A549 (cell line): ENCODE measurements around the gene RGL1. TPM values are rescaled to one million over a fixed set of nuclear protein-coding genes. Genes with fewer than 3 reads are reported as not detected.
A peak's percentile ranks its signal among the peaks of the same experiment; 100 is the strongest.

Experiments
- ATAC-seq, 2 experiments: fragments of 200-7000 bp in 1 of 2; fragments of >200 bp in 1 of 2; cut with Nextera tagmentation in 1 of 2; cut with Tn5 transposase in 1 of 2; 3 replicates each; pipeline versions ENCODE4 v1.8.0 to v1.9.1; 2018 to 2020; ENCODE audit warnings: mild to moderate bottlenecking in 1 of 2, moderate library complexity in 1 of 2
- CTCF ChIA-PET: fragments of 300-600 bp; sonication (Branson Sonifier 250); formaldehyde crosslinking; extraction: SDS; loops from one replicate; lab custom pipeline; 2021; ENCODE audit warnings: antibody characterized with exemption, inconsistent platforms; lab: Yijun Ruan, JAX
- POLR2A ChIA-PET: fragments of 350-600 bp; formaldehyde crosslinking; extraction: SDS; loops from one replicate; lab custom pipeline; 2021; ENCODE audit warnings: antibody characterized with exemption, inconsistent platforms; lab: Yijun Ruan, JAX
- DNase-seq, 2 experiments: peaks; one replicate each; pipeline versions ENCODE4 v3.0.0 to v3.0.0-alpha.2; 2011 to 2016; ENCODE audit warnings: low read depth in 1 of 2, low spot score in 1 of 2
- FAIRE-seq: peaks from 2 replicates; lab custom pipeline; 2011; peaks lifted over from hg19 to GRCh38; lab: Jason Lieb, UNC
- H3K27ac ChIP-seq, 2 experiments: fragments of >200 bp; sonication (Bioruptor Twin); formaldehyde crosslinking; 3 replicates each; pipeline ENCODE4 v1.5.1; 2016 to 2017
- H3K4me1 ChIP-seq: fragments of >200 bp; sonication (Bioruptor Twin); formaldehyde crosslinking; 3 replicates; pipeline ENCODE4 v1.6.1; 2016
- H3K4me2 ChIP-seq: fragments of >200 bp; sonication (Bioruptor Twin); formaldehyde crosslinking; 3 replicates; pipeline ENCODE4 v1.6.1; 2016
- H3K4me3 ChIP-seq: fragments of >200 bp; sonication (Bioruptor Twin); formaldehyde crosslinking; 3 replicates; pipeline ENCODE4 v1.5.1; 2016
- H3K9me3 ChIP-seq: fragments of >200 bp; sonication (Bioruptor Twin); formaldehyde crosslinking; 3 replicates; pipeline ENCODE4 v1.6.1; 2016
- CTCF ChIP-seq: fragments of >200 bp; sonication (Bioruptor Twin); formaldehyde crosslinking; IDR thresholded peaks from 3 replicates; pipeline ENCODE4 v1.5.1; 2016
- E2F6 ChIP-seq: IDR thresholded peaks from 2 replicates; pipeline ENCODE4 v1.6.1; 2012; ENCODE audit warnings: low read depth, borderline replicate concordance
- FOSB ChIP-seq: fragments of 250-450 bp; sonication (Bioruptor Pico); IDR thresholded peaks from 2 replicates; pipeline ENCODE4 v1.5.0; 2020; ENCODE audit warnings: mild to moderate bottlenecking, moderate library complexity
- FOXS1 ChIP-seq: fragments of 250-450 bp; sonication (Bioruptor Pico); IDR thresholded peaks from 2 replicates; pipeline ENCODE4 v1.5.0; 2020; ENCODE audit warnings: mild to moderate bottlenecking, moderate library complexity
- HOXA7 ChIP-seq: fragments of 250-450 bp; sonication (Bioruptor Pico); IDR thresholded peaks from 2 replicates; pipeline ENCODE4 v1.5.0; 2020; ENCODE audit warnings: mild to moderate bottlenecking, moderate library complexity
- HOXB13 ChIP-seq: fragments of 250-450 bp; sonication (Bioruptor Pico); IDR thresholded peaks from 2 replicates; pipeline ENCODE4 v1.5.0; 2020; ENCODE audit warnings: low read depth, mild to moderate bottlenecking, moderate library complexity
- JUN ChIP-seq, 2 experiments: fragments of >200 bp; sonication (Bioruptor Twin); formaldehyde crosslinking; IDR thresholded peaks; 2 replicates in 1 of 2; 3 replicates in 1 of 2; pipeline ENCODE4 v1.6.1; 2016 to 2017
- JUNB ChIP-seq: fragments of >200 bp; sonication (Bioruptor Twin); formaldehyde crosslinking; IDR thresholded peaks from 2 replicates; pipeline ENCODE4 v1.6.1; 2016
- MAX ChIP-seq: IDR thresholded peaks from 2 replicates; pipeline ENCODE4 v1.6.1; 2012
- MYC ChIP-seq: IDR thresholded peaks from 2 replicates; pipeline ENCODE4 v1.6.1; 2012; ENCODE audit warnings: mild to moderate bottlenecking, inconsistent platforms, low read length, improper control_type of control experiment, borderline replicate concordance
- NR3C1 ChIP-seq: fragments of >200 bp; sonication (Bioruptor Twin); formaldehyde crosslinking; IDR thresholded peaks from 3 replicates; pipeline ENCODE4 v1.6.1; 2017
- PHF8 ChIP-seq: fragments of 200-600 bp; sonication (generic); IDR thresholded peaks from 2 replicates; pipeline ENCODE4 v1.6.1; 2016; ENCODE audit warnings: low read depth, mild to moderate bottlenecking, antibody characterized with exemption, moderate library complexity, borderline replicate concordance
- POLR2AphosphoS2 ChIP-seq: conservative IDR thresholded peaks from 2 replicates; pipeline ENCODE4 v1.6.1; 2012; ENCODE audit warnings: low read length, improper control_type of control experiment, inconsistent platforms
- RFX5 ChIP-seq: fragments of 450-650 bp; IDR thresholded peaks from 2 replicates; pipeline ENCODE4 v1.7.1; 2014; ENCODE audit warnings: antibody characterized with exemption, mild to moderate bottlenecking, moderate library complexity
- RNF2 ChIP-seq: fragments of 200-600 bp; sonication (generic); IDR thresholded peaks from 2 replicates; pipeline ENCODE4 v1.6.1; 2016; ENCODE audit warnings: low read depth, mild to moderate bottlenecking, antibody characterized with exemption, moderate library complexity, borderline replicate concordance
- SMC3 ChIP-seq: fragments of >200 bp; sonication (Bioruptor Twin); formaldehyde crosslinking; IDR thresholded peaks from 3 replicates; pipeline ENCODE4 v1.6.1; 2018; ENCODE audit warnings: inconsistent platforms
- ZC3H11A ChIP-seq: fragments of 450-650 bp; IDR thresholded peaks from 2 replicates; pipeline ENCODE4 v1.6.1; 2014; ENCODE audit warnings: antibody characterized with exemption, mild to moderate bottlenecking
- WGBS: methylation state at CpG from one replicate; pipeline ENCODE4 v1.1.6; 2017; ENCODE audit errors: missing lambda C conversion rate; 5-methylcytosine and 5-hydroxymethylcytosine counted together
- polyA plus RNA-seq, 4 experiments: library from polyadenylated mRNA; depleted of rRNA in 3 of 4; stranded (reverse); fragments of >200 nt; fragmentation: RNase III in 1 of 4; extraction: RNeasy Plus Mini Kit Qiagen cat#74134 plus additional on column Dnase treatment in 1 of 4; gene quantifications; 2 replicates in 3 of 4; 3 replicates in 1 of 4; pipeline ENCODE4 v1.2.3, GENCODE V29; 2011 to 2017
- TF ChIP-seq, protein P1 (sequence below): fragments of 200-600 bp; sonication (generic); IDR thresholded peaks from 2 replicates; pipeline ENCODE4 v1.6.1; 2016; ENCODE audit warnings: antibody characterized with exemption, mild to moderate bottlenecking, moderate library complexity
- TF ChIP-seq, protein P2 (sequence below): fragments of >200 bp; sonication (Bioruptor Twin); formaldehyde crosslinking; IDR thresholded peaks from 2 replicates; pipeline ENCODE4 v1.6.1; 2016

The RGL1 gene
- polyA plus RNA-seq, 2 of the 4 experiments (the other 2 are of a cell fraction) = 1.0 to 3.8 TPM

- H3K4me2 ChIP-seq = peak overlapping the region; percentile 9; the same call in 2 of the 3 replicates
- TF ChIP-seq JUN (IDR thresholded peaks at IDR 0.05) = no peak
- no peak for TF ChIP-seq RFX5
- no peak for TF ChIP-seq POLR2AphosphoS2
- no peak for TF ChIP-seq FOSB (CRISPR knock-in tag)
- no peak for TF ChIP-seq MAX
- no peak for TF ChIP-seq NR3C1
- TF ChIP-seq HOXA7 (CRISPR knock-in tag) = no peak
- TF ChIP-seq, all 56 proteins: peak for 0
- no peak for FAIRE-seq
- Histone ChIP-seq H3K4me1 (peaks cover 16% of the 10 kb centered on the region; the same call in 2 of the 3 replicates), H3K4me3 (no peak overlapping the region), H3K9me3 (no peaks in the 10 kb centered on the region), H3K27ac (no peak overlapping the region)
- DNase-seq = no peak
- no peak for ATAC-seq
- WGBS = 87% methylated on average over 3 of the region's 3 CpGs
- ChIA-PET POLR2A (no interaction called here), CTCF (no interaction called here)
These were observed 17.1 kb downstream of the RGL1 start for GRCh38 chr1:183821889-183822611.

DNA sequence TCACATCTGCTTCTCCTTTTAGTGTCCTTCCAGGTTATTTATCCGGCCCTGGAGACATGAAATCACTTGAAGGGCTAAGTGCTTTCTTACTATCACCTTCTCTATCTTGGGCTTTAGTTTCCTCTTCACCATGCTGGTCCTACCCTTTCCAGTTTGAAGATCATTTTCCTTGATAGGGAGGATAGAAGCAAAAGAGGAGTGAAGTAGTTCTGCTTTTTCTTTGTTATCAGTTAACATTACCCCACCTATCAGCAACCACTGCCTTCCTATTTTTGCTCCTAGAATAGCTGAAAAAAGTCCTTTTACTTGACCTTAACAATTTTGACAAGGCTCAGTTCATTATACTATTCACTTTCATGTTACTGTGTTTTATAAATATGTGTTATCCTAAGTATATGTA lies 19.4 kb downstream of the RGL1 start:
- ChIA-PET POLR2A (no interaction called here), CTCF (no interaction called here)
- Histone ChIP-seq H3K9me3 (no peaks in the 10 kb centered on the region), H3K4me1 (peaks cover 26% of the 10 kb centered on the region; the same call in 2 of the 3 replicates), H3K4me2 (no peak overlapping the region), H3K27ac (no peak overlapping the region), H3K4me3 (no peak overlapping the region)
- no peak for DNase-seq
- 66% methylated on average over 1 of the region's 1 CpG for WGBS
- FAIRE-seq = no peak
- TF ChIP-seq POLR2AphosphoS2 (no peak), RNF2 (no peak), MYC (no peak), E2F6 (no peak), CTCF (no peak), RFX5 (no peak), PHF8 (no peak), FOXS1 (CRISPR knock-in tag) (no peak), ZC3H11A (no peak), FOSB (CRISPR knock-in tag) (no peak), HOXB13 (CRISPR knock-in tag) (no peak), JUNB (no peak), SMC3 (no peak)
- TF ChIP-seq, protein P1, sequence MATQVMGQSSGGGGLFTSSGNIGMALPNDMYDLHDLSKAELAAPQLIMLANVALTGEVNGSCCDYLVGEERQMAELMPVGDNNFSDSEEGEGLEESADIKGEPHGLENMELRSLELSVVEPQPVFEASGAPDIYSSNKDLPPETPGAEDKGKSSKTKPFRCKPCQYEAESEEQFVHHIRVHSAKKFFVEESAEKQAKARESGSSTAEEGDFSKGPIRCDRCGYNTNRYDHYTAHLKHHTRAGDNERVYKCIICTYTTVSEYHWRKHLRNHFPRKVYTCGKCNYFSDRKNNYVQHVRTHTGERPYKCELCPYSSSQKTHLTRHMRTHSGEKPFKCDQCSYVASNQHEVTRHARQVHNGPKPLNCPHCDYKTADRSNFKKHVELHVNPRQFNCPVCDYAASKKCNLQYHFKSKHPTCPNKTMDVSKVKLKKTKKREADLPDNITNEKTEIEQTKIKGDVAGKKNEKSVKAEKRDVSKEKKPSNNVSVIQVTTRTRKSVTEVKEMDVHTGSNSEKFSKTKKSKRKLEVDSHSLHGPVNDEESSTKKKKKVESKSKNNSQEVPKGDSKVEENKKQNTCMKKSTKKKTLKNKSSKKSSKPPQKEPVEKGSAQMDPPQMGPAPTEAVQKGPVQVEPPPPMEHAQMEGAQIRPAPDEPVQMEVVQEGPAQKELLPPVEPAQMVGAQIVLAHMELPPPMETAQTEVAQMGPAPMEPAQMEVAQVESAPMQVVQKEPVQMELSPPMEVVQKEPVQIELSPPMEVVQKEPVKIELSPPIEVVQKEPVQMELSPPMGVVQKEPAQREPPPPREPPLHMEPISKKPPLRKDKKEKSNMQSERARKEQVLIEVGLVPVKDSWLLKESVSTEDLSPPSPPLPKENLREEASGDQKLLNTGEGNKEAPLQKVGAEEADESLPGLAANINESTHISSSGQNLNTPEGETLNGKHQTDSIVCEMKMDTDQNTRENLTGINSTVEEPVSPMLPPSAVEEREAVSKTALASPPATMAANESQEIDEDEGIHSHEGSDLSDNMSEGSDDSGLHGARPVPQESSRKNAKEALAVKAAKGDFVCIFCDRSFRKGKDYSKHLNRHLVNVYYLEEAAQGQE = no peak
- TF ChIP-seq, protein P2, sequence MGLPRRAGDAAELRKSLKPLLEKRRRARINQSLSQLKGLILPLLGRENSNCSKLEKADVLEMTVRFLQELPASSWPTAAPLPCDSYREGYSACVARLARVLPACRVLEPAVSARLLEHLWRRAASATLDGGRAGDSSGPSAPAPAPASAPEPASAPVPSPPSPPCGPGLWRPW = no peak
- no peak for ATAC-seq
